Esophagus muscularis mucosa (tissue), 4 donors: ENCODE results near the gene PRDM15.

Experiments used
- CTCF ChIP-seq, 3 experiments: fragments of 200-600 bp in 2 of 3; fragments of 450-650 bp in 1 of 3; sonication (generic) in 2 of 3; IDR thresholded peaks; one replicate each; pipeline ENCODE4 v1.5.1; 2017 to 2019; ENCODE audit warnings: antibody characterized with exemption in 3 of 3, mild to moderate bottlenecking in 2 of 3, moderate library complexity in 1 of 3
- EP300 ChIP-seq: sonication (generic); formaldehyde crosslinking; IDR thresholded peaks from one replicate; pipeline ENCODE4 v1.6.1; 2017; ENCODE audit warnings: antibody characterized with exemption
- POLR2A ChIP-seq: fragments of 450-650 bp; IDR thresholded peaks from one replicate; pipeline ENCODE4 v1.6.1; 2017; ENCODE audit warnings: antibody characterized with exemption, moderate library complexity, mild to moderate bottlenecking, low read depth
- POLR2AphosphoS5 ChIP-seq, 2 donors: sonication (generic); formaldehyde crosslinking; IDR thresholded peaks; one replicate each; pipeline ENCODE4 v1.6.1; 2017; ENCODE audit warnings: antibody characterized with exemption in 2 of 2

GRCh38 chr21:41914358-41914757 is 35.2 kb upstream of the PRDM15 start:
- TF ChIP-seq EP300 (no peak), CTCF (IDR thresholded peaks at IDR 0.05) (no peak), POLR2A (no peak), POLR2AphosphoS5 (IDR thresholded peaks at IDR 0.05) (no peak)
